ENCODE results near the gene ANXA6.

Gene ANXA6

DNA sequence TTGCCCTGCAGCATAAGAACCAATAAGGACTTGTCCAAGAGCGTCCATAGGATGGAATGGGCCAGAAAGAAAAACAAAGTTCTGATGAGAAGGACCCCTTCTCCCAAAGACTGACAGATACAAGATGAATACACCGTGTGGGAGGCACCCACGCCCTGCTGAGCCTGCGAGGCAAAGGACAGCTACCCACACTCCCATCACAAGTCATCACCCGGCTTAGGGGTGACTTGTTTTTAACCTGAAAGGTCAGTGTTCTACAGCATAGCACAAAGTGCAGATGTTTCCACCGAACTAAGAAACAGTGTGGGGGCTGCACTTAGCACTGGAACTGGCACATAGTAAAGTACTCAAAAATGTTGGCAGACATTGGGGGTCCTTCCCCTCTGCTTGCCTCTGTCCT, 90.7 kb downstream of the ANXA6 start:
- H3K4me1 Mint-ChIP-seq, result peaks cover 39% of the 10 kb centered on the region
- H3K27me3 Mint-ChIP-seq (ENCODE audit: low read depth, poor library complexity), result no peaks in the 10 kb centered on the region
- no peak for DNase-seq
- TF ChIP-seq, protein P1, sequence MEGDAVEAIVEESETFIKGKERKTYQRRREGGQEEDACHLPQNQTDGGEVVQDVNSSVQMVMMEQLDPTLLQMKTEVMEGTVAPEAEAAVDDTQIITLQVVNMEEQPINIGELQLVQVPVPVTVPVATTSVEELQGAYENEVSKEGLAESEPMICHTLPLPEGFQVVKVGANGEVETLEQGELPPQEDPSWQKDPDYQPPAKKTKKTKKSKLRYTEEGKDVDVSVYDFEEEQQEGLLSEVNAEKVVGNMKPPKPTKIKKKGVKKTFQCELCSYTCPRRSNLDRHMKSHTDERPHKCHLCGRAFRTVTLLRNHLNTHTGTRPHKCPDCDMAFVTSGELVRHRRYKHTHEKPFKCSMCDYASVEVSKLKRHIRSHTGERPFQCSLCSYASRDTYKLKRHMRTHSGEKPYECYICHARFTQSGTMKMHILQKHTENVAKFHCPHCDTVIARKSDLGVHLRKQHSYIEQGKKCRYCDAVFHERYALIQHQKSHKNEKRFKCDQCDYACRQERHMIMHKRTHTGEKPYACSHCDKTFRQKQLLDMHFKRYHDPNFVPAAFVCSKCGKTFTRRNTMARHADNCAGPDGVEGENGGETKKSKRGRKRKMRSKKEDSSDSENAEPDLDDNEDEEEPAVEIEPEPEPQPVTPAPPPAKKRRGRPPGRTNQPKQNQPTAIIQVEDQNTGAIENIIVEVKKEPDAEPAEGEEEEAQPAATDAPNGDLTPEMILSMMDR (IDR thresholded peaks at IDR 0.05), result no peak
- H3K36me3 Mint-ChIP-seq (ENCODE audit: low read depth), result peaks cover 15% of the 10 kb centered on the region
- no peaks in the 10 kb centered on the region for H3K9me3 Mint-ChIP-seq
- H3K4me3 Mint-ChIP-seq, result no peak overlapping the region
- peak overlapping the region; percentile 29 for H3K27ac Mint-ChIP-seq

DNA sequence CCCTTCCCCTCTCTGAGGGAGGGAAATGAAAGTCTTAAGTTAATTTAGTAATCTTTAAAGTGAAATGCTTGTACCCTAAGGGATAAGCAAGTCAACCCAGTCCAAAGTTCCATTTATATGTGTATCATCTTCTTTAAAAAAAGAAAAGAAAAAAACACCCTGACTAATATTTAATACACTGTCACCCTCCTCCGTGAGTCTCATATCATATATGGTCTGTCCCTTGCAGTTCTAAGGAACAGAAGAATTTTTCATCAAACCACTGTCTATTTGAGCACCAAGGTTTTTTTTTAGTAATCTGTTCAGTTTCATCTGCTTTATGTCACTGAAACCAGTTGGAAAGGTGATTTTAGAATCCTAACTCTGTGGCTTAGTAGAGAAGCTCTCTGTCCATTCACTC, 92.0 kb downstream of the ANXA6 start:
- Mint-ChIP-seq H3K9me3 (no peaks in the 10 kb centered on the region), H3K36me3 (ENCODE audit: low read depth) (peaks cover 27% of the 10 kb centered on the region), H3K4me3 (no peak overlapping the region), H3K27me3 (ENCODE audit: low read depth, poor library complexity) (no peaks in the 10 kb centered on the region), H3K4me1 (peaks cover 38% of the 10 kb centered on the region), H3K27ac (no peak overlapping the region)
- TF ChIP-seq, protein P1 (IDR thresholded peaks at IDR 0.05), result no peak
- DNase-seq, result no peak

DNA sequence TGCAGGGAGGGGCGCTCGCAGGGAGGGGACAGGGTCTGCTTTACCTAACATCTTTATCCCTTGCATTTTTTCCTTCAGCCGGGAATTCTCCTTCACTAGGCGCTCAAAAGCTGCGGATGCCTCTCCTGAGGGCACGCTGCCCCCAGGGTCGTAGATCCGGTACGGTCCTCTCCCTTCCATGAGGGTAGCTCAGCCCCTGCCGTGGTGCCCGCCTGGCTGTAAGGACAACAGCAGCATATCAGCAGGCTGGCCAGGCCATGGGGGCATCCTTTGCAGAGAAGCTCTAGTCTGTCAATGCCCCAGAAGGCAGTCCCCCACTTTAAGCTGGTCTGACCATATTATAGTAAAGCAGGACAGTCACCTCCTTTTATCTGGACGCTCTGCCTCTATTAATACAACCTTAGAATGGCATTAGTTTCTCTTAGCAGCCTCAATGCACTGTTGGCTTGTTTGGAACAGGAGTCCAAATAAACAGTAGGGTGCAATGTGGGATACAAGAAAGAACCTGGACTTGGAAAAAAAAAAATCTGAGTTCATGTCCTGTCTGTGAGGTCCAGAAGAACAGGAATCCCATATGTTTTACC, 92.6 kb downstream of the ANXA6 start:
- Mint-ChIP-seq H3K4me3 (no peak overlapping the region), H3K4me1 (peaks cover 34% of the 10 kb centered on the region), H3K36me3 (ENCODE audit: low read depth) (peaks cover 27% of the 10 kb centered on the region), H3K27me3 (ENCODE audit: low read depth, poor library complexity) (no peaks in the 10 kb centered on the region), H3K9me3 (no peaks in the 10 kb centered on the region), H3K27ac (no peak overlapping the region)
- TF ChIP-seq, protein P1 (IDR thresholded peaks at IDR 0.05), result no peak
- DNase-seq, result no peak

DNA sequence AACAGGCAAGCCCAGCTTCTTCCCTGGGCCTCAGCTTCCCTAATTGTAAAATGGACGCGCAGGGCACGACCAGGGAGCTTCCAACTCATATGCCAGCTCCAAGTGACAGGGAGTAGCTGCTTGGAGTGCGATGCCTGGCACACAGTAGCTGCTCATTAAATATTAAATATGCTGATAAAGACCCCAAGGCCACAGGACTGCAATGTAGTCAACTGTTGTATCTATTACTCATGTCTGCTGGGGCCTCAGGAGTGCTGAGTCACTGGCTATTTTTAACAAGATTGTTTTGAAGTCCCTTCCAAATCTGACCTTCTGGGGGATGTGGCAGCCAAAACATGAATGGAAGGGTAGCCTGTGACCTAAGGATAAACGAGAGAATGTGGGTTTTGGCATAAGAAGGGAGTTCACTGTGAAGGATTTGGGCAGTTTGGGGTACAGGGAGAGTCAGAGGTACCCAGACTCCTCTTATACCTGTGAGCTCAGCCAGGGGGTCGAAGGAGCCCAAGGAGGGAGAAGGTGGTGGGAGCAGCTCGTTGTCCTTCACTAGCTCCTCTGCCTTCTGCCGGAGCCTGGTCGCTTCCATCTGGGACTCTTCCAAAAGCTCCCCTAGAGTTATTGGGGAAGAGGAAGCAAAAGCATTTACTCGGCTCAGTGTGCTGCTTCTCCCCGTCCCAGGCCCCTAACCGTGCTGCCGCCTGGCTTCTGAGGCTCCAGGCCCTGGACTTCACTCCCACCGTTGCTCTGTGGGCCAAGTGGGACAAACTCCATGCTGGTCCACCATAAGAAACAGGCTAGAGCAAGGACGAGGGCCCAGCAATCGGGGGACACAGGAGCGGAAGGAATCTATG, 94.2 kb downstream of the ANXA6 start:
- TF ChIP-seq, protein P1 (IDR thresholded peaks at IDR 0.05), result no peak
- H3K27ac Mint-ChIP-seq, result no peak overlapping the region
- peaks cover 37% of the 10 kb centered on the region for H3K36me3 Mint-ChIP-seq (ENCODE audit: low read depth)
- no peaks in the 10 kb centered on the region for H3K9me3 Mint-ChIP-seq
- no peak for DNase-seq
- no peaks in the 10 kb centered on the region for H3K27me3 Mint-ChIP-seq (ENCODE audit: low read depth, poor library complexity)
- peaks cover 28% of the 10 kb centered on the region for H3K4me1 Mint-ChIP-seq
- no peak overlapping the region for H3K4me3 Mint-ChIP-seq

DNA sequence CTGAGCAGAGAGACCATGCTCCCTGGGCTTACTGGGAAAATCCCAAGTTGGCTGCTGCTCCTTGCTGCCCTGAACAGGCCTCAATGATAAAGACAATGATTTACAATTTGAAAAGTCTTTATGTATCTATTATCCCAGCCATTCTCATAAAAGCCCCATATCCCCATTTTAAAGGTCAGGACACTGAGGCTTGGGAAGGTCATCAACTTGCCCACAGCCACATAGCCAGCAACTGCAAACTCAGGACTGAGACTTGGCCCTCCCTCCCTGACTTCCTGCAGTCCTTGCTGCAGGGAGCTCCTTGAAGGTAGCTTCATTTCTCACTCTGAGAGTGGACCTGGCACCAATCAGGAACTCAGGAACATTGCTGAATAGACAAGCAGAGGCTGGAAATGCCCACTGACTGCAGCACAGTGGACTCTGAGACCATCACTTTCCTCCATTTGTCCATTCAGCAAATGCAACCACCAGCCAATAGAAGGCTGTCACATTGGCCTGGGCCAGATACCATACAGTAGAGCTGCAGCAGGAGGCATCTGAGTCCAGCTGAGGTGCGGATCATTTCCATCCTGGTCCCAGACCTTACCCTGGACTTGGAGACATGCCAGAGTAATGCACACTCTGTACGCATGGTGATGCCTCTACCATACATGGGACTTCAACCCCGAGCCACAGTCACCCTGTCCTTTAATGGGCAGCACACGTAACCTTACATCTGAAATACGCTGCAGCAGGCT, 95.0 kb downstream of the ANXA6 start:
- H3K27me3 Mint-ChIP-seq (ENCODE audit: low read depth, poor library complexity), result no peaks in the 10 kb centered on the region
- H3K4me1 Mint-ChIP-seq, result peaks cover 20% of the 10 kb centered on the region
- DNase-seq, result no peak
- H3K27ac Mint-ChIP-seq, result no peak overlapping the region
- no peaks in the 10 kb centered on the region for H3K9me3 Mint-ChIP-seq
- TF ChIP-seq, protein P1 (IDR thresholded peaks at IDR 0.05), result no peak
- H3K4me3 Mint-ChIP-seq, result no peak overlapping the region
- H3K36me3 Mint-ChIP-seq (ENCODE audit: low read depth), result peaks cover 33% of the 10 kb centered on the region
